Frontal cortex (tissue), 4 donors: Measurements from ENCODE around the gene INPP5B. TPM values are rescaled to one million over a fixed set of nuclear protein-coding genes. Genes with fewer than 3 reads are reported as not detected.
"Not testable (repeated sequence)": the region's sequence is repeated elsewhere in the genome, so short reads cannot be mapped to it uniquely, and the experiment has no call there.

Experiments used
- DNase-seq, 2 donors: peaks; one replicate each; pipeline ENCODE4 v3.0.0; 2012; ENCODE audit warnings: low spot score in 2 of 2
- FAIRE-seq: peaks from 2 replicates; lab custom pipeline; 2012; peaks lifted over from hg19 to GRCh38; lab: Jason Lieb, UNC
- total RNA-seq: library from RNA; depleted of rRNA; stranded (reverse); fragments of >200 nt; gene quantifications from one replicate; pipeline ENCODE4 v1.2.3, GENCODE V29; 2014
- donor health status: control.
- donor health status: control.
- donor health status: control.

Gene INPP5B
- total RNA-seq, 1 donor from 2014 or later: 13.9 TPM

DNA sequence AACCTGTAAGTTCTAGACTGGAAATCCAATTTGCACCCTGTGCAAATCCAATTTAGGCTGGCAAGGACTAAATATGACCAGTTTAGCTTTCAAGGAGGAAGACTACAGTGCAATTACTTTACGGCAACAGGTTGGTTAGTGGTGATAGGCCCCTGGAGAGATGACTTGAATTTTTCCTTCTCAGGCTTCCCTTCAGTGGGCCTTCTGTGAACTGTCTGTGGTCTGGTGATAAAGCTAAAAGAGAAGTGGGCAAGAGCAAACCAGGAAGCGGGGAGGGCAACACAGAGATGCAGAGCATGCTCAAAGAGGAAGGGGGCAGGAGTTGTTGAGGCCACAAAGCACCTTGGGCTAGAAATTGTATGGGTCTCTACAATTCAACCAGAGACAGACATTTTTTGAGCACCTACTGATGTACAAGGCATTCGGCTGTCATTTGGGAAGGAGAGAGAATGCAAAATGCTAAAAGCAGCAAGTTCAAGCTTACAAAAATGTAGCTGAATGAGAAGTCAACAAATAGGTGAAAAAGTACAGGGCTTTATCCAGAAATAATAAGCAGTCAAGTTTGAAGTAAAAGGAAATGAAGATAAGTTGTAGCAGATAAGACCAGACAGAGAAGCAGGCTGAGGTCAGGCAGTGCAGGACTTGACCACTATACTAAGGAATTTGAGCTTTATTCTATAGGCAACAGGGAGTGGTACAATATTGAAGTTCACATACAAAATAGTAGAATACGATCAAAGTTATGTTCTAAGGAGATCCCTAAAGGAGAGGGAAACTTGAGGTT is 23.9 kb downstream of the INPP5B start:
- no peak for FAIRE-seq
- DNase-seq: no peak

DNA sequence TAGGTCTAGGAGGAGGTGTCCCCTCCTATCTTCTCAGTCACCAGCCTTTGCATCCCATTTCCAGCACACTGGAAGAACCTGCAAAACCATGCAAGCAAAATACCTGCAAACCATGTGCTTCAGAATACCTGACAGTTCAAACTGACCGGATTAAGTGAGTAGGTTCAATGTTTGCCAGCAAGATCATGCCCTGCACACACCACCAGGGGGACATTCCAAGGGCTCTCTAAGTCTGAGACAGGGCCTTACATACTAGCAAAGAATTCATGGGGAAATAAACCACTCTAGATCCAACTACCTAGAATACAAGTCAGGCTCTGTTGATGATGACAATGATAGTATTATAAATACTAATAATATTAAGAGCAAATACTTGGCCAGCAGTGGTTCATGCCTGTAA is 27.6 kb downstream of the INPP5B start:
- FAIRE-seq: no peak
- DNase-seq: no peak

GRCh38 chr1:37915476-37916093 is 31.3 kb downstream of the INPP5B start:
- no peak for DNase-seq
- FAIRE-seq: no peak

GRCh38 chr1:37914719-37915475 is 32.0 kb downstream of the INPP5B start:
- DNase-seq (no peak), FAIRE-seq (no peak)

- not testable (repeated sequence) for FAIRE-seq, DNase-seq
Observed at GRCh38 chr1:37911478-37911877, 35.4 kb downstream of the INPP5B start.

- FAIRE-seq, DNase-seq: not testable (repeated sequence)
Observed at GRCh38 chr1:37910886-37911285, 36.0 kb downstream of the INPP5B start.

- not testable (repeated sequence) for DNase-seq, FAIRE-seq
Observed at GRCh38 chr1:37908531-37908930, 38.3 kb downstream of the INPP5B start.

- not testable (repeated sequence) for FAIRE-seq, DNase-seq
Observed at GRCh38 chr1:37907416-37908125, 39.3 kb downstream of the INPP5B start.

DNA sequence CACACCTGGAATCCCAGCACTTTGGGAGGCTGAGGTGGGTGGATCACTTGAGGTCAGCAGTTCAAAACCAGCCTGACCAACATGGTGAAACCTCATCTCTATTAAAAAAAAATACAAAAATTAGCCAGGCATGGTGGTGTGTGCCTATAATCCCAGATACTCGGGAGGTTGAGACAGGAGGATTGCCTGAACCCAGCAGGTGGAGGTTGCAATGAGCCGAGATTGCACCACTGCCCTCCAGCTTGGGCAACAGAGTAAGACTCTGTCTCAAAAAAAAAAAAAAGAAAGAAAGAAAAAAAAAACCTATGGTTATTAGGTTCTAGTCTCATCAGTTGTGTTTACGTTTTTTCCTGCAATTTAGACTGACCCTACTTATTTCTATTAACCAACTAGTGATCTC is 40.3 kb downstream of the INPP5B start:
- FAIRE-seq, DNase-seq: not testable (repeated sequence)

- FAIRE-seq: no peak
- DNase-seq: no peak
Observed at GRCh38 chr1:37905727-37906126, 41.1 kb downstream of the INPP5B start.

DNA sequence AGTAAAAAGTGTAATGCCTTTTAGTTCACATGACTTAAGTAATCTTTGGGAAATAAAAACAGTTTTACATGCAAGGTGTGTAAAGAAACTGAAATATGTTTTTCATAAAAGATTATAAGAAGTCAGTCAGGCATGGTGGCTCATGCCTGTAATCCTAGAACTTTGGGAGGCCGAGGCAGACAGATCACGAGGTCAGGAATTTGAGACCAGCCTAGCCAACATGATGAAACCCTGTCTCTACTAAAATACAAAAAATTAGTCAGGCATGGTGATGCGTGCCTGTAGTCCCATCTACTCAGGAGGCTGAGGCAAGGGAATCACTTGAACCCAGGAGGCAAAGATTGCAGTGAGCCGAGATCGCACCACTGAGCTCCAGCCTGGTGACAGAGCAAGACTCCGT is 42.9 kb downstream of the INPP5B start:
- not testable (repeated sequence) for FAIRE-seq, DNase-seq

- no peak for FAIRE-seq
- DNase-seq: no peak
Observed at GRCh38 chr1:37902983-37903382, 43.9 kb downstream of the INPP5B start.

GRCh38 chr1:37901893-37902225 is 45.0 kb downstream of the INPP5B start:
- no peak for DNase-seq
- no peak for FAIRE-seq

- DNase-seq (no peak), FAIRE-seq (no peak)
Observed at GRCh38 chr1:37901191-37901892, 45.5 kb downstream of the INPP5B start.

DNA sequence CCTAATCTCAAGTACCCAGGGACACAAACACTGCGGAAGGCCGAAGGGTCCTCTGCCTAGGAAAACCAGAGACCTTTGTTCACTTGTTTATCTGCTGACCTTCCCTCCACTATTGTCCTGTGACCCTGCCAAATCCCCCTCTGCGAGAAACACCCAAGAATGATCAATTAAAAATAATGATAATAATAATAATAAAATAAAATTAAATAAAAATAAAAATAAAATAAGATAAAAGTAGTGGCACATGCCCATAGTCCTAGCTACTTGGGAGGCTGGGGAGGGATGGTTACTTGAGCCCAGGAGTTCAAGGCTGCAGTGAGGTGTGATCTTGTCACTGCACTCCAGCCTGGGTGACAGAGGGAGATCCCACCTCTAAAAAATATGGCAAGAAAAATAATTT is 49.3 kb downstream of the INPP5B start:
- not testable (repeated sequence) for FAIRE-seq, DNase-seq

GRCh38 chr1:37893673-37894072 is 53.2 kb downstream of the INPP5B start:
- FAIRE-seq: no peak
- DNase-seq: no peak

DNA sequence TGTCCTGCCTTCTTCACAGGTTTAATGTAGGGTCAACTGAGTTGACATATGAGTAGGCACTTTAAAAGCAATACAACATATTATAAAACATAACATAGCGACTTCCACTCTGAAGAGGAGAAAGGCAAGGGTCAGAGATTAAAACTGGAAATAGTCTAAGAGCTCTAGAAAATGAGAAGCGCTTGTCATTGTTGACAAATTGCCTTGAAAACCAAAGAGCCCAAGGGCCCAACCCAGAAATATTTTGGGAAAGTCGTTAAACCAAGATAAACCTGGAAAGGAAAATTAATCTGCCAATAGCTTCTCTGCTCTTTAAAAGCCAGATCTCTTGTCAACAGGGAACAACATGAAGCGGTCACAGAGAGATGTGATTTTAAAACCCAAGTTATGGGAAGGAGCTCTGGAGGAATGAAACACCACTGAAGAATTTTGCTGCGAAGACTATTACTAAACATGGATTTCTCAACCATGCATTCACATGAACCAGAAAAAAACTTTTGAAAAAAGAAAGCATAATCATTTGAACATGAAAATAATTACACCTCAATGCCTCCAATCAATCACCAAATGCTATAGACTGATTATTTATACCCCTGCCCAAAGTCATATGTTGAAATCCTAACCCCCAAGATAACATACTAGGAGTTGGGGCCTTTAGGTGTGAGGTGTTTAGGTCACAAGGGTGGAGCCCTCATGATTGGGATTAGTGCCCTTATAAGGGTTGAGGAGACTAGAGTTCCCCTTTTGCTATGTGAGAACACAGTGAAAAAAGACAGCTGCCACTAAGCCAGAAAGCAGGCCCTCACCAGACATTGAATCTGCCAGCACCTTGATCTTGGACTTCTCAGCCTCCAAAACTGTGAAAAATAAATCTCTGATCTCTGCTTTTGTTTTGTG is 54.5 kb downstream of the INPP5B start:
- DNase-seq (no peak), FAIRE-seq (no peak)

- FAIRE-seq (peak; percentile 64), DNase-seq (peak in 1 of 2 donors; percentile 37)
Observed at GRCh38 chr1:37890378-37891014, 56.4 kb downstream of the INPP5B start.
